H54 (cell line): ENCODE data around the gene RDH12.
A peak's percentile ranks its signal among the peaks of the same experiment; 100 is the strongest.

ENCODE experiments used
- DNase-seq: peaks from one replicate; pipeline ENCODE4 v3.0.0; 2011; ENCODE audit warnings: low spot score, mixed read lengths; ENCODE audit not compliant: insufficient read length
- FAIRE-seq: peaks from 3 replicates; lab custom pipeline; 2011; peaks lifted over from hg19 to GRCh38; lab: Jason Lieb, UNC
- POLR2A ChIP-seq: IDR thresholded peaks from 2 replicates; pipeline ENCODE4 v1.6.1; 2011; ENCODE audit warnings: low read depth, mild to moderate bottlenecking, low read length

The RDH12 gene

GRCh38 chr14:67721875-67722274 is 20.2 kb downstream of the RDH12 start:
- no peak for DNase-seq
- FAIRE-seq: no peak
- no peak for TF ChIP-seq POLR2A

- DNase-seq (no peak), FAIRE-seq (no peak)
- TF ChIP-seq POLR2A: no peak
Measured at GRCh38 chr14:67722293-67722692, 20.6 kb downstream of the RDH12 start.

GRCh38 chr14:67725171-67725570 is 23.5 kb downstream of the RDH12 start:
- no peak for FAIRE-seq
- TF ChIP-seq POLR2A: no peak
- DNase-seq: no peak

GRCh38 chr14:67727361-67727760 is 25.7 kb downstream of the RDH12 start:
- DNase-seq (no peak), FAIRE-seq (no peak)
- TF ChIP-seq POLR2A: no peak

- TF ChIP-seq POLR2A: no peak
- FAIRE-seq: no peak
Measured at GRCh38 chr14:67728258-67728657, 26.6 kb downstream of the RDH12 start.

GRCh38 chr14:67729072-67729885 is 27.6 kb downstream of the RDH12 start:
- no peak for TF ChIP-seq POLR2A
- FAIRE-seq: no peak
- no peak for DNase-seq

More at GRCh38 chr14:67728258-67728657, 26.6 kb downstream of the RDH12 start:
- no peak for DNase-seq

- DNase-seq: no peak
- no peak for FAIRE-seq
- no peak for TF ChIP-seq POLR2A
Measured at GRCh38 chr14:67733616-67734015, 31.9 kb downstream of the RDH12 start.

- peak; percentile 74 for FAIRE-seq
- TF ChIP-seq POLR2A: no peak
- DNase-seq: peak; percentile 11
Measured at GRCh38 chr14:67734675-67735074, 33.0 kb downstream of the RDH12 start.

- FAIRE-seq: no peak
- DNase-seq: no peak
Measured at GRCh38 chr14:67735336-67736147, 33.9 kb downstream of the RDH12 start.

GRCh38 chr14:67736771-67737170 is 35.1 kb downstream of the RDH12 start:
- DNase-seq (no peak), FAIRE-seq (no peak)
- no peak for TF ChIP-seq POLR2A

More at GRCh38 chr14:67735336-67736147, 33.9 kb downstream of the RDH12 start:
- TF ChIP-seq POLR2A: no peak

GRCh38 chr14:67738740-67739504 is 37.2 kb downstream of the RDH12 start:
- no peak for TF ChIP-seq POLR2A
- DNase-seq: peak; percentile 40

GRCh38 chr14:67744046-67744445 is 42.4 kb downstream of the RDH12 start:
- no peak for DNase-seq
- no peak for FAIRE-seq
- TF ChIP-seq POLR2A: no peak

More at GRCh38 chr14:67738740-67739504, 37.2 kb downstream of the RDH12 start:
- peak; percentile 93 for FAIRE-seq

GRCh38 chr14:67746927-67747326 is 45.2 kb downstream of the RDH12 start:
- no peak for TF ChIP-seq POLR2A
- no peak for FAIRE-seq
- DNase-seq: no peak
